ENCODE results near the gene TTC21B. TPM values are rescaled to one million over a fixed set of nuclear protein-coding genes. Genes with fewer than 3 reads are reported as not detected.

Gene TTC21B
- total RNA-seq, 2 experiments from 2014 or later = 20.0 to 21.3 TPM

- H3K27ac Mint-ChIP-seq = no peak overlapping the region
- no peak for DNase-seq
- H3K36me3 Mint-ChIP-seq = no peaks in the 10 kb centered on the region
- no peaks in the 10 kb centered on the region for H3K9me3 Mint-ChIP-seq
- CTCF ChIA-PET = interaction anchor here (1.2 to 4.5 kb wide), 2 partner anchors 171 to 224 kb away, joined by 3 to 30 read pairs; partner anchors contain the start of gene SCN1A
- POLR2A ChIA-PET = no interaction called here
- H3K4me3 Mint-ChIP-seq = no peak overlapping the region
- no peaks in the 10 kb centered on the region for H3K27me3 Mint-ChIP-seq
- H3K4me1 Mint-ChIP-seq (ENCODE audit: low read depth) = peaks cover 13% of the 10 kb centered on the region
- intact Hi-C loops (cut with micrococcal nuclease) = no loop called here
These were observed 3.6 kb upstream of the TTC21B start for GRCh38 chr2:165957030-165957675.

- ChIA-PET CTCF (interaction anchor here (0.8 to 2.1 kb wide), 8 partner anchors 10 to 551 kb away, joined by 3 to 19 read pairs (median 4); partner anchors contain the start of gene SCN1A), POLR2A (interaction anchor here (0.8 to 1.2 kb wide), 3 partner anchors 17 to 175 kb away, joined by 3 read pairs; partner anchors contain the start of gene SCN1A)
- H3K4me3 Mint-ChIP-seq = no peak overlapping the region
- no peaks in the 10 kb centered on the region for H3K9me3 Mint-ChIP-seq
- H3K27ac Mint-ChIP-seq = no peak overlapping the region
- peaks cover 18% of the 10 kb centered on the region for H3K4me1 Mint-ChIP-seq (ENCODE audit: low read depth)
- H3K36me3 Mint-ChIP-seq = peaks cover 3% of the 10 kb centered on the region
- H3K27me3 Mint-ChIP-seq = no peaks in the 10 kb centered on the region
- intact Hi-C loops (cut with micrococcal nuclease) = loop anchor here (1.0 to 5.0 kb wide), 5 partner anchors 77 to 961 kb away; partner anchors contain the start of gene GALNT3
- no peak for DNase-seq
These were observed 296 bp downstream of the TTC21B start for GRCh38 chr2:165953306-165953654.

- Mint-ChIP-seq H3K27me3 (no peaks in the 10 kb centered on the region), H3K36me3 (peaks cover 5% of the 10 kb centered on the region), H3K4me1 (ENCODE audit: low read depth) (peaks cover 18% of the 10 kb centered on the region), H3K9me3 (no peaks in the 10 kb centered on the region), H3K4me3 (no peak overlapping the region), H3K27ac (no peak overlapping the region)
- intact Hi-C loops (cut with micrococcal nuclease) = loop anchor here (1.0 to 5.0 kb wide), 5 partner anchors 76 to 960 kb away; partner anchors contain the start of gene GALNT3
- ChIA-PET CTCF (interaction anchor here (0.8 to 2.1 kb wide), 6 partner anchors 10 to 229 kb away, joined by 3 to 19 read pairs (median 4); partner anchors contain the start of gene SCN1A), POLR2A (interaction anchor here (0.8 to 1.2 kb wide), 2 partner anchors 49 to 175 kb away, joined by 3 read pairs; partner anchors contain the start of gene SCN1A)
- no peak for DNase-seq
These were observed 800 bp downstream of the TTC21B start for GRCh38 chr2:165952741-165953211.

GRCh38 chr2:165952085-165952484 is 1.5 kb downstream of the TTC21B start:
- Mint-ChIP-seq H3K4me1 (ENCODE audit: low read depth) (peaks cover 18% of the 10 kb centered on the region), H3K9me3 (no peaks in the 10 kb centered on the region), H3K27ac (no peak overlapping the region), H3K27me3 (no peaks in the 10 kb centered on the region), H3K4me3 (no peak overlapping the region), H3K36me3 (peaks cover 11% of the 10 kb centered on the region)
- intact Hi-C loops (cut with micrococcal nuclease) = loop anchor here (2.0 to 5.0 kb wide), 3 partner anchors 161 to 960 kb away; no protein-coding TSS in a partner anchor
- DNase-seq = no peak
- ChIA-PET CTCF (interaction anchor here (1.9 to 2.1 kb wide), 2 partner anchors 175 to 229 kb away, joined by 4 to 19 read pairs; partner anchors contain the start of gene SCN1A), POLR2A (no interaction called here)

GRCh38 chr2:165950438-165950837 is 3.1 kb downstream of the TTC21B start:
- Mint-ChIP-seq H3K4me3 (no peak overlapping the region), H3K9me3 (no peaks in the 10 kb centered on the region), H3K27ac (no peak overlapping the region), H3K27me3 (no peaks in the 10 kb centered on the region), H3K36me3 (peaks cover 11% of the 10 kb centered on the region), H3K4me1 (ENCODE audit: low read depth) (peaks cover 17% of the 10 kb centered on the region)
- intact Hi-C loops (cut with micrococcal nuclease) = loop anchor here (5.0 kb wide), 2 partner anchors 232 to 958 kb away; no protein-coding TSS in a partner anchor
- ChIA-PET POLR2A (no interaction called here), CTCF (no interaction called here)
- DNase-seq = no peak

- H3K27ac Mint-ChIP-seq = no peak overlapping the region
- peaks cover 49% of the 10 kb centered on the region for H3K36me3 Mint-ChIP-seq
- POLR2A ChIA-PET = no interaction called here
These were observed 11.7 kb downstream of the TTC21B start for GRCh38 chr2:165941827-165942226.

GRCh38 chr2:165938237-165938636 is 15.3 kb downstream of the TTC21B start:
- intact Hi-C loops (cut with micrococcal nuclease) = no loop called here
- Mint-ChIP-seq H3K9me3 (no peaks in the 10 kb centered on the region), H3K4me1 (ENCODE audit: low read depth) (no peaks in the 10 kb centered on the region), H3K36me3 (peaks cover 53% of the 10 kb centered on the region), H3K27ac (no peak overlapping the region), H3K27me3 (no peaks in the 10 kb centered on the region), H3K4me3 (no peak overlapping the region)
- ChIA-PET CTCF (no interaction called here), POLR2A (no interaction called here)
- DNase-seq = no peak

More at GRCh38 chr2:165941827-165942226, 11.7 kb downstream of the TTC21B start:
- intact Hi-C loops (cut with micrococcal nuclease) = no loop called here
- H3K27me3 Mint-ChIP-seq = no peaks in the 10 kb centered on the region
- CTCF ChIA-PET = no interaction called here
- DNase-seq = no peak
- no peaks in the 10 kb centered on the region for H3K4me1 Mint-ChIP-seq (ENCODE audit: low read depth)
- no peak overlapping the region for H3K4me3 Mint-ChIP-seq
- H3K9me3 Mint-ChIP-seq = no peaks in the 10 kb centered on the region

GRCh38 chr2:165933211-165933910 is 20.2 kb downstream of the TTC21B start:
- intact Hi-C loops (cut with micrococcal nuclease) = no loop called here
- H3K4me3 Mint-ChIP-seq = no peak overlapping the region
- H3K27ac Mint-ChIP-seq = no peak overlapping the region
- H3K36me3 Mint-ChIP-seq = peaks cover 34% of the 10 kb centered on the region
- no peaks in the 10 kb centered on the region for H3K4me1 Mint-ChIP-seq (ENCODE audit: low read depth)
- H3K27me3 Mint-ChIP-seq = no peaks in the 10 kb centered on the region
- DNase-seq = no peak
- POLR2A ChIA-PET = no interaction called here
- CTCF ChIA-PET = no interaction called here
- no peaks in the 10 kb centered on the region for H3K9me3 Mint-ChIP-seq

- POLR2A ChIA-PET = no interaction called here
- Mint-ChIP-seq H3K36me3 (peaks cover 31% of the 10 kb centered on the region), H3K9me3 (no peaks in the 10 kb centered on the region), H3K4me3 (no peak overlapping the region), H3K27ac (no peak overlapping the region), H3K27me3 (no peaks in the 10 kb centered on the region), H3K4me1 (ENCODE audit: low read depth) (no peaks in the 10 kb centered on the region)
- intact Hi-C loops (cut with micrococcal nuclease) = no loop called here
- DNase-seq = no peak
- CTCF ChIA-PET = no interaction called here
These were observed 25.8 kb downstream of the TTC21B start for GRCh38 chr2:165927774-165928173.

GRCh38 chr2:165927353-165927752 is 26.2 kb downstream of the TTC21B start:
- no peak overlapping the region for H3K27ac Mint-ChIP-seq
- ChIA-PET POLR2A (no interaction called here), CTCF (no interaction called here)
- no peaks in the 10 kb centered on the region for H3K27me3 Mint-ChIP-seq
- no peaks in the 10 kb centered on the region for H3K4me1 Mint-ChIP-seq (ENCODE audit: low read depth)
- no peaks in the 10 kb centered on the region for H3K9me3 Mint-ChIP-seq
- no peak overlapping the region for H3K4me3 Mint-ChIP-seq
- no peak for DNase-seq
- intact Hi-C loops (cut with micrococcal nuclease) = no loop called here
- H3K36me3 Mint-ChIP-seq = peaks cover 31% of the 10 kb centered on the region

GRCh38 chr2:165924946-165925345 is 28.6 kb downstream of the TTC21B start:
- H3K36me3 Mint-ChIP-seq = peaks cover 34% of the 10 kb centered on the region
- POLR2A ChIA-PET = no interaction called here
- H3K4me3 Mint-ChIP-seq = no peak overlapping the region
- peaks cover 7% of the 10 kb centered on the region for H3K4me1 Mint-ChIP-seq (ENCODE audit: low read depth)
- intact Hi-C loops (cut with micrococcal nuclease) = no loop called here
- CTCF ChIA-PET = no interaction called here
- H3K27me3 Mint-ChIP-seq = no peaks in the 10 kb centered on the region
- no peak for DNase-seq
- H3K9me3 Mint-ChIP-seq = no peaks in the 10 kb centered on the region
- no peak overlapping the region for H3K27ac Mint-ChIP-seq

- ChIA-PET CTCF (no interaction called here), POLR2A (no interaction called here)
- DNase-seq = no peak
- Mint-ChIP-seq H3K4me1 (ENCODE audit: low read depth) (peaks cover 7% of the 10 kb centered on the region), H3K27me3 (no peaks in the 10 kb centered on the region), H3K4me3 (no peak overlapping the region), H3K9me3 (no peaks in the 10 kb centered on the region), H3K27ac (peak overlapping the region; percentile 74), H3K36me3 (peaks cover 26% of the 10 kb centered on the region)
- intact Hi-C loops (cut with micrococcal nuclease) = loop anchor here (2.0 kb wide), 1 partner anchor 44 kb away; no protein-coding TSS in a partner anchor
These were observed 32.8 kb downstream of the TTC21B start for GRCh38 chr2:165920748-165921147.

Data from activated CD4-positive, alpha-beta memory T cell treated with anti-CD3 and anti-CD28 coated beads for 36 hours (primary cell).